H1 (cell line): ENCODE measurements around the gene CCNA2. TPM values are rescaled to one million over a fixed set of nuclear protein-coding genes. Genes with fewer than 3 reads are reported as not detected.

Experiments
- CTCF ChIA-PET: fragments of 300-600 bp; sonication (Branson Sonifier 250); formaldehyde crosslinking; loops from one replicate; lab custom pipeline; 2021; ENCODE audit not compliant: partially characterized antibody; lab: Charles Lee
- POLR2A ChIA-PET: fragments of 300-600 bp; sonication (Branson Sonifier 250); formaldehyde crosslinking; loops from one replicate; lab custom pipeline; 2021; ENCODE audit warnings: inconsistent platforms; ENCODE audit not compliant: partially characterized antibody; lab: Charles Lee
- DNase-seq, 2 experiments: peaks; one replicate each; pipeline versions ENCODE4 v3.0.0 to v3.0.0-alpha.2; 2010 to 2022; ENCODE audit warnings: low spot score in 2 of 2, low read depth in 1 of 2, mixed read lengths in 1 of 2
- FAIRE-seq: peaks from 2 replicates; lab custom pipeline; 2011; peaks lifted over from hg19 to GRCh38; lab: Jason Lieb, UNC
- H2AFZ ChIP-seq: 2 replicates; pipeline ENCODE4 v1.8.1; 2012; ENCODE audit warnings: low read length, inconsistent platforms
- H2AK5ac ChIP-seq: 2 replicates; pipeline ENCODE4 v1.6.1; 2013; ENCODE audit warnings: low read depth, low read length
- H2BK120ac ChIP-seq: replicated peaks from 2 replicates; pipeline ENCODE3; 2013; ENCODE audit warnings: low read depth, low read length, inconsistent platforms
- H2BK12ac ChIP-seq: 2 replicates; pipeline ENCODE4 v1.6.1; 2013; ENCODE audit warnings: low read depth, low read length
- H2BK15ac ChIP-seq: 2 replicates; pipeline ENCODE4 v1.6.1; 2013; ENCODE audit warnings: low read length
- H2BK20ac ChIP-seq: 2 replicates; pipeline ENCODE4 v1.6.1; 2013; ENCODE audit warnings: low read length
- H2BK5ac ChIP-seq: 2 replicates; pipeline ENCODE4 v1.6.1; 2013; ENCODE audit warnings: low read depth, low read length
- H3K14ac ChIP-seq: 2 replicates; pipeline ENCODE4 v1.6.1; 2013; ENCODE audit warnings: inconsistent platforms; ENCODE audit not compliant: insufficient read length
- H3K18ac ChIP-seq: 2 replicates; pipeline ENCODE4 v1.6.1; 2013; ENCODE audit warnings: low read length; ENCODE audit errors: extremely low read depth
- H3K23ac ChIP-seq: 2 replicates; pipeline ENCODE4 v1.6.1; 2013; ENCODE audit warnings: inconsistent platforms; ENCODE audit not compliant: insufficient read length
- H3K23me2 ChIP-seq: 2 replicates; pipeline ENCODE4 v1.6.1; 2013; ENCODE audit warnings: low read depth, low read length
- H3K27ac ChIP-seq: 2 replicates; pipeline ENCODE4 v1.6.1; 2011; ENCODE audit warnings: low read depth, low read length, inconsistent platforms
- H3K27me3 ChIP-seq, 4 experiments: replicated peaks in 1 of 4; 1 replicate in 1 of 4; 2 replicates in 3 of 4; pipeline versions ENCODE4 v1.6.1 to v1.8.1; 2011 to 2013; ENCODE audit warnings: low read length in 3 of 4, mild to moderate bottlenecking in 3 of 4, inconsistent platforms in 2 of 4, mixed read lengths in 2 of 4, moderate library complexity in 1 of 4; ENCODE audit not compliant: control insufficient read depth in 3 of 4, insufficient read depth in 3 of 4; ENCODE audit errors: extremely low read depth in 1 of 4
- H3K36me3 ChIP-seq, 4 experiments: 2 replicates each; pipeline versions ENCODE4 v1.6.1 to v1.8.1; 2011 to 2013; ENCODE audit warnings: mild to moderate bottlenecking in 4 of 4, low read length in 3 of 4, moderate library complexity in 2 of 4, control low read depth in 1 of 4, inconsistent platforms in 1 of 4; ENCODE audit not compliant: insufficient read depth in 4 of 4, control insufficient read depth in 2 of 4
- H3K4ac ChIP-seq: replicated peaks from 2 replicates; pipeline ENCODE3; 2013; ENCODE audit warnings: low read length, low read depth, mixed read lengths, inconsistent platforms; ENCODE audit not compliant: insufficient read length
- H3K4me1 ChIP-seq, 4 experiments: replicated peaks in 1 of 4; 1 replicate in 1 of 4; 2 replicates in 3 of 4; pipeline versions ENCODE4 v1.6.1 to v1.8.1; 2011 to 2013; ENCODE audit warnings: low read length in 3 of 4, inconsistent platforms in 2 of 4, mixed read lengths in 1 of 4; ENCODE audit not compliant: insufficient read depth in 4 of 4, control insufficient read depth in 3 of 4
- H3K4me2 ChIP-seq, 2 experiments: 2 replicates each; pipeline versions ENCODE4 v1.6.1 to v1.8.1; 2011 to 2013; ENCODE audit warnings: low read depth in 2 of 2, low read length in 2 of 2, control low read depth in 1 of 2, inconsistent platforms in 1 of 2, mild to moderate bottlenecking in 1 of 2; ENCODE audit not compliant: insufficient read depth in 1 of 2
- H3K4me3 ChIP-seq, 4 experiments: fragments of 200-600, 300-600 bp in 1 of 4; sonication (generic), shearing (Covaris generic), sonication (Bioruptor Twin) in 1 of 4; 2 replicates each; pipeline versions ENCODE4 v1.5.1 to v1.8.1; 2011 to 2016; ENCODE audit warnings: low read length in 4 of 4, low read depth in 3 of 4, control low read depth in 2 of 4, inconsistent platforms in 2 of 4, mild to moderate bottlenecking in 2 of 4, mixed read lengths in 1 of 4, moderate library complexity in 1 of 4; ENCODE audit not compliant: insufficient read depth in 2 of 4; ENCODE audit errors: extremely low read depth in 1 of 4
- H3K56ac ChIP-seq: replicated peaks from 2 replicates; pipeline ENCODE3; 2013; ENCODE audit warnings: low read depth, mild to moderate bottlenecking, mixed read lengths, low read length, inconsistent platforms; ENCODE audit not compliant: insufficient read length
- H3K79me1 ChIP-seq: 2 replicates; pipeline ENCODE4 v1.6.1; 2013; ENCODE audit warnings: low read depth, low read length, control low read depth
- H3K79me2 ChIP-seq, 2 experiments: 2 replicates each; pipeline versions ENCODE4 v1.6.1 to v1.8.1; 2012 to 2013; ENCODE audit warnings: low read length in 2 of 2, mild to moderate bottlenecking in 2 of 2, inconsistent platforms in 1 of 2; ENCODE audit not compliant: insufficient read depth in 2 of 2, control insufficient read depth in 1 of 2
- H3K9ac ChIP-seq, 4 experiments: replicated peaks in 1 of 4; 1 replicate in 1 of 4; 2 replicates in 3 of 4; pipeline versions ENCODE4 v1.6.1 to v1.8.1; 2011 to 2013; ENCODE audit warnings: low read depth in 3 of 4, low read length in 3 of 4, control low read depth in 2 of 4, mild to moderate bottlenecking in 2 of 4, moderate library complexity in 2 of 4, inconsistent platforms in 1 of 4; ENCODE audit errors: extremely low read depth in 1 of 4
- H3K9me3 ChIP-seq, 2 experiments: 2 replicates each; pipeline versions ENCODE4 v1.6.1 to v1.8.1; 2012 to 2013; ENCODE audit warnings: mild to moderate bottlenecking in 2 of 2, moderate library complexity in 2 of 2, control low read depth in 1 of 2, inconsistent platforms in 1 of 2, low read depth in 1 of 2, low read length in 1 of 2, mixed read lengths in 1 of 2; ENCODE audit not compliant: insufficient read depth in 2 of 2
- H4K20me1 ChIP-seq, 2 experiments: replicated peaks in 1 of 2; 2 replicates each; pipeline versions ENCODE3 to v1.8.1; 2011 to 2013; ENCODE audit warnings: inconsistent platforms in 2 of 2, low read length in 2 of 2, mild to moderate bottlenecking in 1 of 2; ENCODE audit not compliant: insufficient read depth in 2 of 2, control insufficient read depth in 1 of 2
- H4K5ac ChIP-seq: 2 replicates; pipeline ENCODE4 v1.6.1; 2013; ENCODE audit warnings: low read length, low read depth, mixed read lengths, inconsistent platforms; ENCODE audit not compliant: insufficient read length
- H4K8ac ChIP-seq: 2 replicates; pipeline ENCODE4 v1.8.0; 2013; ENCODE audit warnings: mild to moderate bottlenecking, moderate library complexity, low read length, inconsistent platforms; ENCODE audit not compliant: insufficient read depth; ENCODE audit errors: extremely low read depth
- H4K91ac ChIP-seq: replicated peaks from 2 replicates; pipeline ENCODE3; 2013; ENCODE audit warnings: low read length, mixed read lengths, inconsistent platforms; ENCODE audit not compliant: insufficient read length
- CEBPB ChIP-seq: IDR thresholded peaks from 2 replicates; pipeline ENCODE4 v1.6.1; 2012; ENCODE audit warnings: low read depth, low read length
- GABPA ChIP-seq: IDR thresholded peaks from 2 replicates; pipeline ENCODE4 v1.6.1; 2011; ENCODE audit warnings: mild to moderate bottlenecking, low read length, moderate library complexity, borderline replicate concordance; ENCODE audit not compliant: insufficient read depth
- JUND ChIP-seq: IDR thresholded peaks from 2 replicates; pipeline ENCODE4 v1.6.1; 2011; ENCODE audit warnings: mild to moderate bottlenecking, improper control_type of control experiment, low read length
- NRF1 ChIP-seq: IDR thresholded peaks from 2 replicates; pipeline ENCODE4 v1.6.1; 2011; ENCODE audit warnings: mild to moderate bottlenecking, low read depth, low read length, improper control_type of control experiment
- PHF8 ChIP-seq: fragments of 200-600 bp; sonication (generic); conservative IDR thresholded peaks from 2 replicates; pipeline ENCODE4 v1.7.1; 2012; ENCODE audit warnings: low read depth, mild to moderate bottlenecking, inconsistent platforms, low read length, moderate library complexity
- POLR2A ChIP-seq, 2 experiments: IDR thresholded peaks; 1 replicate in 1 of 2; 2 replicates in 1 of 2; pipeline ENCODE4 v1.6.1; 2011; ENCODE audit warnings: low read depth in 2 of 2, low read length in 2 of 2, mild to moderate bottlenecking in 2 of 2; ENCODE audit errors: control extremely low read depth in 1 of 2
- POU5F1 ChIP-seq: IDR thresholded peaks from 2 replicates; pipeline ENCODE4 v1.6.1; 2011; ENCODE audit warnings: low read depth, mild to moderate bottlenecking, low read length, moderate library complexity
- RBBP5 ChIP-seq: IDR thresholded peaks from 2 replicates; pipeline ENCODE4 v1.7.1; 2012; ENCODE audit warnings: low read depth, mild to moderate bottlenecking, inconsistent platforms, low read length, moderate library complexity, borderline replicate concordance
- WGBS, 2 experiments: shearing (Covaris generic) in 1 of 2; methylation state at CpG; one replicate each; pipeline versions ENCODE4 v1.1.6 to v1.1.7; 2013 to 2015; ENCODE audit warnings: low lambda C conversion rate in 2 of 2, mixed read lengths in 2 of 2, inconsistent platforms in 1 of 2, low coverage in 1 of 2, missing lambda C conversion rate in 1 of 2; ENCODE audit not compliant: insufficient replicate concordance in 2 of 2, insufficient coverage in 1 of 2, insufficient read length in 1 of 2; ENCODE audit errors: extremely low coverage in 1 of 2, missing lambda C conversion rate in 1 of 2; 5-methylcytosine and 5-hydroxymethylcytosine counted together
- polyA plus RNA-seq, 7 experiments: library from polyadenylated mRNA; depleted of rRNA in 3 of 7; stranded (reverse) in 5 of 7; unstranded in 2 of 7; fragments of >200 nt in 5 of 7; fragments of 200-250 nt in 2 of 7; gene quantifications; 1 replicate in 5 of 7; 2 replicates in 1 of 7; 4 replicates in 1 of 7; pipeline versions ENCODE4 v1.2.1 to v1.2.3, GENCODE V29; 2011 to 2013; ENCODE audit warnings: missing spikeins in 2 of 7, mixed read lengths in 2 of 7
- total RNA-seq: library from RNA; stranded (reverse); fragmentation: NEBNext Ultra II Directional; extraction: Animal tissue kit (Norgen Biotek cat#: 25700); gene quantifications from 2 replicates; pipeline ENCODE4 v1.2.1, GENCODE V29; 2021
- TF ChIP-seq, protein P1 (sequence below), 3 experiments: IDR thresholded peaks; 1 replicate in 2 of 3; 2 replicates in 1 of 3; pipeline versions ENCODE4 v1.5.1 to v1.6.1; 2011; ENCODE audit warnings: low read length in 3 of 3, mild to moderate bottlenecking in 3 of 3, inconsistent platforms in 2 of 3, low read depth in 1 of 3, moderate library complexity in 1 of 3; ENCODE audit not compliant: insufficient read depth in 1 of 3; ENCODE audit errors: control extremely low read depth in 1 of 3
- TF ChIP-seq, protein P2 (sequence below): IDR thresholded peaks from 2 replicates; pipeline ENCODE4 v1.6.1; 2012; ENCODE audit warnings: low read length, inconsistent platforms

The CCNA2 gene
- total and polyA plus RNA-seq, 2 of the 8 experiments (the other 6 are each of a cell fraction or from before 2014, with no cell fraction given) = 42.1 to 98.6 TPM

DNA sequence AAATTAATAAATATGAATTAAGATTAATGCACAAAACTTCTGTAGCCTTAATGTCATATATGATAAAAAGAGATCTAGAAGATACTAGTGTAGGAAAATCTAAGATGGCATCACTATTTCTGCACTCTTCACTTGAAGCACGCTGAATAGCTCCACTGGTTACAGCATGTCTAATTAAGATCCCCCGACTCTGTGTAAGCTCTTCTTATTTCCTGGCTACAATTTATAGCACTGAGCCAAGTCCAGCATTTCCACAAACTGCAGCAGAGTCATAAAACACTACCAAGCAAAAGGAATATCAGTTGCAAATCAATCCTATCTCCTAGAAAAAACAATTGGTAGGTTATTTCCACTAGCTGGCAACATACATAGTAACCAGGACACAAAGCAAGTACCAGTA, 1.3 kb upstream of the CCNA2 start:
- ChIA-PET CTCF (interaction anchor here (1.2 kb wide), 1 partner anchor 60 kb away, joined by 3 read pairs; the partner anchor contains the start of gene SMIM43), POLR2A (interaction anchor here (1.1 to 12.6 kb wide), 3 partner anchors 9 to 63 kb away, joined by 4 to 246 read pairs (median 4); partner anchors contain the start of gene EXOSC9)
- Histone ChIP-seq H2AFZ (no peak overlapping the region), H3K56ac (no peak overlapping the region), H3K14ac (no peak overlapping the region), H3K79me2 (peaks cover 5 to 28% of the 10 kb centered on the region in 2 experiments; a peak in 3 of 4 replicates), H3K23me2 (no peaks in the 10 kb centered on the region), H3K4me2 (no peak overlapping the region), H2BK5ac (no peak overlapping the region), H3K36me3 (peaks cover 14 to 22% (median 17%) of the 10 kb centered on the region in 4 experiments), H3K23ac (no peak overlapping the region), H4K20me1 (no peaks in the 10 kb centered on the region), H2BK15ac (no peak overlapping the region), H3K27me3 (no peaks in the 10 kb centered on the region), H2AK5ac (no peak overlapping the region), H3K4me1 (no peaks in the 10 kb centered on the region; a peak in 2 of 7 replicates), H3K4me3 (no peak overlapping the region), H3K9ac (no peak overlapping the region), H4K91ac (no peak overlapping the region), H3K18ac (no peak overlapping the region), H3K9me3 (no peaks in the 10 kb centered on the region), H2BK20ac (no peak overlapping the region), H4K5ac (no peak overlapping the region), H3K27ac (no peak overlapping the region), H4K8ac (no peak overlapping the region), H2BK120ac (no peak overlapping the region), H3K4ac (no peak overlapping the region), H2BK12ac (no peak overlapping the region), H3K79me1 (no peaks in the 10 kb centered on the region; the same call in 1 of the 2 replicates)
- 92% methylated on average over 2 of the region's 2 CpGs; no CpG with 5 or more reads in 1 of the 2 experiments for WGBS, 2 experiments
- no peak for DNase-seq
- no peak for FAIRE-seq
- TF ChIP-seq POLR2A (IDR thresholded peaks at IDR 0.05; ENCODE audit: control extremely low read depth in 1 of 2, low read depth in 2 of 2, low read length in 2 of 2) (no peak), POU5F1 (no peak), NRF1 (no peak), PHF8 (no peak), CEBPB (no peak), GABPA (no peak), JUND (no peak), RBBP5 (no peak)
- TF ChIP-seq, protein P1, sequence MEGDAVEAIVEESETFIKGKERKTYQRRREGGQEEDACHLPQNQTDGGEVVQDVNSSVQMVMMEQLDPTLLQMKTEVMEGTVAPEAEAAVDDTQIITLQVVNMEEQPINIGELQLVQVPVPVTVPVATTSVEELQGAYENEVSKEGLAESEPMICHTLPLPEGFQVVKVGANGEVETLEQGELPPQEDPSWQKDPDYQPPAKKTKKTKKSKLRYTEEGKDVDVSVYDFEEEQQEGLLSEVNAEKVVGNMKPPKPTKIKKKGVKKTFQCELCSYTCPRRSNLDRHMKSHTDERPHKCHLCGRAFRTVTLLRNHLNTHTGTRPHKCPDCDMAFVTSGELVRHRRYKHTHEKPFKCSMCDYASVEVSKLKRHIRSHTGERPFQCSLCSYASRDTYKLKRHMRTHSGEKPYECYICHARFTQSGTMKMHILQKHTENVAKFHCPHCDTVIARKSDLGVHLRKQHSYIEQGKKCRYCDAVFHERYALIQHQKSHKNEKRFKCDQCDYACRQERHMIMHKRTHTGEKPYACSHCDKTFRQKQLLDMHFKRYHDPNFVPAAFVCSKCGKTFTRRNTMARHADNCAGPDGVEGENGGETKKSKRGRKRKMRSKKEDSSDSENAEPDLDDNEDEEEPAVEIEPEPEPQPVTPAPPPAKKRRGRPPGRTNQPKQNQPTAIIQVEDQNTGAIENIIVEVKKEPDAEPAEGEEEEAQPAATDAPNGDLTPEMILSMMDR (IDR thresholded peaks at IDR 0.05; ENCODE audit: control extremely low read depth in 1 of 3, insufficient read depth in 1 of 3, low read depth in 1 of 3, low read length in 3 of 3) = no peak
- TF ChIP-seq, protein P2, sequence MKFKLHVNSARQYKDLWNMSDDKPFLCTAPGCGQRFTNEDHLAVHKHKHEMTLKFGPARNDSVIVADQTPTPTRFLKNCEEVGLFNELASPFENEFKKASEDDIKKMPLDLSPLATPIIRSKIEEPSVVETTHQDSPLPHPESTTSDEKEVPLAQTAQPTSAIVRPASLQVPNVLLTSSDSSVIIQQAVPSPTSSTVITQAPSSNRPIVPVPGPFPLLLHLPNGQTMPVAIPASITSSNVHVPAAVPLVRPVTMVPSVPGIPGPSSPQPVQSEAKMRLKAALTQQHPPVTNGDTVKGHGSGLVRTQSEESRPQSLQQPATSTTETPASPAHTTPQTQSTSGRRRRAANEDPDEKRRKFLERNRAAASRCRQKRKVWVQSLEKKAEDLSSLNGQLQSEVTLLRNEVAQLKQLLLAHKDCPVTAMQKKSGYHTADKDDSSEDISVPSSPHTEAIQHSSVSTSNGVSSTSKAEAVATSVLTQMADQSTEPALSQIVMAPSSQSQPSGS = no peak
